HG02642 (cell line): Measurements from ENCODE around the gene COL18A1.
"Not testable (repeated sequence)": the region's sequence is repeated elsewhere in the genome, so short reads cannot be mapped to it uniquely, and the experiment has no call there.

ENCODE experiments used
- ATAC-seq: cut with Tn5 transposase; IDR thresholded peaks from one replicate; pipeline ENCODE4 v1.9.1; 2021; ENCODE audit warnings: mild to moderate bottlenecking; ENCODE audit not compliant: unreplicated experiment, poor library complexity

The COL18A1 gene

GRCh38 chr21:45497846-45498645 lies 93.1 kb downstream of the COL18A1 start:
- no peak for ATAC-seq

GRCh38 chr21:45498646-45499000 lies 93.7 kb downstream of the COL18A1 start:
- ATAC-seq = no peak

- ATAC-seq = no peak
Observed at GRCh38 chr21:45499201-45499750, 94.3 kb downstream of the COL18A1 start.

DNA sequence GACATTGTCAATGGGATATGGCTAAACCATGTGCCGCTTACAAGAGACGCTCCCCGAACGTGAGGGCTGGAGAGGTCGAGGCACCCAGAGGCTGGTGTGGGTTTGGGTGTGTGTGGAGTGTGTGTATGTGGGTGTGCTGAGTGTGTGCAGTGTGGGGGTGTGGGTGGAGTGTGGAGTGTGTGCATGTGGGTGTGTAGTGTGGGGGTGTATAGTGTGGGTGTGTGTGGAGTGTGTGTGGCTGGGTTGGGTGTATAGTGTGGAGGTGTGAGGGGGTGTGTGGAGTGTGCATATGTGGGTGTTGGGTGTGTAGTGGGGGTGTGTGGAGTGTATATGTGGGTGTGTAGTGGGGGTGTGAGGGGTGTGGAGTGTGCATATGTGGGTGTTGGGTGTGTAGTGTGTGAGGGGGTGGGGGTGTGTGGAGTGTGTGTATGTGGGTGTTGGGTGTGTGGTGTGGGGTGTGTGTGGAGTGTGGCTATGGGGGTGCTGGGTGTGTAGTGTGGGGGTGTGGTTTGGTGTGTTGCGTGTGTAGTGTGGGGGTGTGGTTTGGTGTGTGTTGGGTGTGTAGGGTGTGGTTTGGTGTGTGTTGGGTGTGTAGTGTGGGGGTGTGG lies 95.1 kb downstream of the COL18A1 start:
- ATAC-seq = no peak

DNA sequence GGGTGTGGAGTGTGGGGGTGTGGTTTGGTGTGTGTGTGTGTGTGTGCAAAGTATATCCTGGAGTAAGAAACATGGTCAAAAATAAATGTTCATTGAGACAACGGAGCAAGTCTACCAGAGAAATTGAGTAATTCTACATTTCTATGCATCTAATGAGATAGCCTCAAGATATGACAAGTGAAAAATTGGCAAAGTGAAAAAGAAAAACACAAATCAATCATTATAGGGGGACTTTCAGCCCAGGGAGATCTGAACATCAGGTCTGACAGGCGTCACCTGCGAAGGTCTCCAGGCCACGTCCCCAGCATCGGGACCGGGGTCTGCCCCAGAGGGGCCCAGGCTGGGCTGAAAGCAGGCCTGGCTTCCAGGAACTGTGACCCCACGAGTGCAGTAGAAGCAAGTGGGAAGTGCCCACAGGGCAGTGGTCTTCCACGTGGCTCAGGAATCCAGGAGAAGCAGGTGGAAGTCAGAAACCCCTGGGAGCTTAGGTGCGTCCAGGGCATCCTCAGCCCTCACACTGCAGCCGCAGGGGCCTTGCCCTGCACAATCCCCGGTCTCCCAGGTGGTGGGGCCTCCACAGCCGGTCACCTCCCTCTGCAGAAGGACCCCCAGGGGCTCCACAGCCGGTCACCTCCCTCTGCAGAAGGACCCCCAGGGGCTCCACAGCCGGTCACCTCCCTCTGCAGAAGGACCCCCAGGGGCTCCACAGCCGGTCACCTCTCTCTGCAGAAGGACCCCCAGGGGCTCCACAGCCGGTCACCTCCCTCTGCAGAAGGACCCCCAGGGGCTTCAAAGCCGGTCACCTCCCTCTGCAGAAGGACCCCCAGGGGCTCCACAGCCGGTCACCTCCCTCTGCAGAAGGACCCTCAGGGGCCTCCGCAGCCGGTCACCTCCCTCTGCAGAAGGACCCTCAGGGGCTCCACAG lies 96.4 kb downstream of the COL18A1 start:
- ATAC-seq = not testable (repeated sequence)

DNA sequence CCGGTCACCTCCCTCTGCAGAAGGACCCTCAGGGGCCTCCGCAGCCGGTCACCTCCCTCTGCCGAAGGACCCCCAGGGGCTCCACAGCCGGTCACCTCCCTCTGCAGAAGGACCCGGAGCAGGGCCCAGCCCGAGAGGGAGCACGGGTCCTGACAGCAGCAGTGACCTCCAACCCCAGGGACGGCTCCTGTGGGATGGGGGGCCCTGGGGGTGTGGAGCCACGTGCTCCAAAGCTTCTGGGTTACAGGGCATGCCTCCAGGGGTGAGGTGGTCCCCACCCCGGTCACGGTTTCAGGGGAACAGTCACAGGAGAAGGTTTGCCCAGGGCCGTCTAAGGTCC lies 97.0 kb downstream of the COL18A1 start:
- ATAC-seq = no peak

- ATAC-seq = no peak
Observed at GRCh38 chr21:45502600-45502999, 97.6 kb downstream of the COL18A1 start.

GRCh38 chr21:45503226-45503625 lies 98.3 kb downstream of the COL18A1 start:
- not testable (repeated sequence) for ATAC-seq

GRCh38 chr21:45504021-45504515 lies 99.1 kb downstream of the COL18A1 start:
- ATAC-seq = no peak

DNA sequence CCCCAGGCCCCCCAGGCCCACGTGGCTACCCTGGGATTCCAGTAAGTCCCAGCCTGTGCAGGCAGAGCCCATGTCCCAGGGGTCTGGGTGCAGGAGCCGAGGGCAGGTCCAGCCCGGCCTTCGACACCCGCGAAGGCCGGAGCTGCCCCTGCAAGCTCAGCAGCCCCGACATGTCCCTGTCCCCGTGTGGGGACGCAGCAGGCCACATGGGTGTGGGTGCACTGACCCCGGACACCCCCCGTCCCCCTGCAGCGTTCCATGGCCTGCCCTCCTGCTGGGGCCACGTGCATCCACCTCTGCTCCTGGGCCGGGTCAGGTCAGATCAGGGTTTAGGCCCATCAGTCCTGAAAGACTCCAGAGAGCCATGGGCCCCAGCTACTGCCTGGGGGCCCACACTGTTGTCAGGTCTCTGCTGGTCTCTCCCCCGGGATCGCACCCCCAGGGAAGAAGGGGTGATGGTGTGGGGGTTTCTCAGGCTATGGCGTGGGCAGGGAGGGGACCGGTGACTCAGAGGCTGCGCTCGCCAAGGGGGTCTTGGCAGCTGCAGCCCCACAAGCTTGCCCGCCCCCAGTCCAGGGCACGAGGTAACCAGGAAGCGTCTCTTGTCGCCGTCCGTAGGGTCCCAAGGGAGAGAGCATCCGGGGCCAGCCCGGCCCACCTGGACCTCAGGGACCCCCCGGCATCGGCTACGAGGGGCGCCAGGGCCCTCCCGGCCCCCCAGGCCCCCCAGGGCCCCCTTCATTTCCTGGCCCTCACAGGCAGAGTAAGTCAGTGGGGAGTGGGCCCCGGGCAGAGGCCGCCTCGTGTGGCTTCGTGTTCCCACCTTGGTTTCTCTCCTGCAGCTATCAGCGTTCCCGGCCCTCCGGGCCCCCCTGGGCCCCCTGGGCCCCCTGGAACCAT lies 99.8 kb downstream of the COL18A1 start:
- ATAC-seq = no peak

DNA sequence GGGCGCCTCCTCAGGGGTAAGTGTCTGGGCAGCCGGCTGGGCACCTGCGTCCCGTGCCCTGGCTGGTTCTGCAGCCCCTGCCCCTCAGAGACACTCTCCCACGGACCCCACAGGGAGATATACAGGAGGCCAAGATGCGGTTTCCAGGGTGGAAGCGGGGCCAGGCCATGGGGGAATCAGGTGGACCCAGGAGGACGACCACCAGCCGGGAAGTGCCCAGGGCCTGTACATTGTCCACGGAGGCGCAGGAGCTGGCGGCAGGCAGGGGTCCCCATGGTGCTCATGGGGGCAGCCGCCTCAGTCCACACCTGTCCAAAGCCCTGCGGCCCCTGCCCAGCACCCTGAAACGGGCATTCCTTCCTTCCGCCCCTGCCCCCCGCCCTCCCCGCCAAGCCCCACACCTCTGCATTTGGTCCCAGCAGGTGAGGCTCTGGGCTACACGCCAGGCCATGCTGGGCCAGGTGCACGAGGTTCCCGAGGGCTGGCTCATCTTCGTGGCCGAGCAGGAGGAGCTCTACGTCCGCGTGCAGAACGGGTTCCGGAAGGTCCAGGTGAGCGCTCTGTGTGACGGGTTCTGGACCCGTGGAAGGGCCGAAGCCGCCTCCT lies 100.6 kb downstream of the COL18A1 start:
- no peak for ATAC-seq

GRCh38 chr21:45506241-45506817 lies 101.4 kb downstream of the COL18A1 start:
- ATAC-seq = no peak

DNA sequence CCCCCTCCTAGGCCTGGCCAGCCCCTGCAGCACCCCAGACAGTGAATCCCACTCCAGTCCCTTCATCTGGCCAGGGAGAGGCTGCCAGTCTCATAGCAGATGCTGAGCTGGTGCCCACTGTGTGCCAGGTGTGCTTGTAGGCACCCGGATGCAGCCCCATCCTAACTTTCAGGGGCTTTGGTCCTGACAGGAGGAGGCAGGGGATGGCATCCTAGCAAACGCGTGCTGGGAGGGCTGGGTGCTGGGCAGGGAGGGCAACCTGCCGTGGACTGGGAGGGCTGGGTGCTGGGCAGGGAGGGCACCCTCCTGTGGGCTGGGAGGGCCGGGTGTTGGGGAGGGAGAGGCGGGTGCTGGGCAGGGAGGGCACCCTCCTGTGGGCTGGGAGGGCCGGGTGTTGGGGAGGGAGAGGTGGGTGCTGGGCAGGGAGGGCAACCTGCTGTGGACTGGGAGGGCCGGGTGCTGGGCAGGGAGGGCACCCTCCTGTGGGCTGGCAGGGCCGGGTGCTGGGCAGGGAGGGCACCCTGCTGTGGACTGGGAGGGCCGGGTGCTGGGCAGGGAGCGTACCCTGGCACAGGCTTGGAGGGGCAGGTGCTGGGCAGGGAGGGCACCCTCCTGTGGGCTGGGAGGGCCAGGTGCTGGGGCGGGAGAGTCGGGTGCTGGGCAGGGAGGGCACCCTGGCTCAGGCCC lies 102.0 kb downstream of the COL18A1 start:
- no peak for ATAC-seq

DNA sequence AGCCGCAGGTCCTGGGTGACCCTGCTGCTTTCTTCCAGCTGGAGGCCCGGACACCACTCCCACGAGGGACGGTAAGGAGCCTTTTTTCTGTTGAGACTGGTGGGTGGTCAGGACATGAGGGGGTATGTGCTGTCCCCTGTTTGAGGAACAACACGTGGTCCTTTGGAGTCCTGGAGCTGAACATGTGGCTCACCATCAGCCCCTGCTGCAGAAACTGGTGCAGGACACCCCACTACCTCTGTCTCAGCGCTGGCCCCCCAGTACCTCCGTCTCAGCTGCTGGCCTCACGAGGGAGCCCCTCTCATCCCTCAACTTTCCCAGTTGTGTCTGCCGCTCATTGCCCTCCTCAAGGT lies 102.5 kb downstream of the COL18A1 start:
- ATAC-seq = no peak

DNA sequence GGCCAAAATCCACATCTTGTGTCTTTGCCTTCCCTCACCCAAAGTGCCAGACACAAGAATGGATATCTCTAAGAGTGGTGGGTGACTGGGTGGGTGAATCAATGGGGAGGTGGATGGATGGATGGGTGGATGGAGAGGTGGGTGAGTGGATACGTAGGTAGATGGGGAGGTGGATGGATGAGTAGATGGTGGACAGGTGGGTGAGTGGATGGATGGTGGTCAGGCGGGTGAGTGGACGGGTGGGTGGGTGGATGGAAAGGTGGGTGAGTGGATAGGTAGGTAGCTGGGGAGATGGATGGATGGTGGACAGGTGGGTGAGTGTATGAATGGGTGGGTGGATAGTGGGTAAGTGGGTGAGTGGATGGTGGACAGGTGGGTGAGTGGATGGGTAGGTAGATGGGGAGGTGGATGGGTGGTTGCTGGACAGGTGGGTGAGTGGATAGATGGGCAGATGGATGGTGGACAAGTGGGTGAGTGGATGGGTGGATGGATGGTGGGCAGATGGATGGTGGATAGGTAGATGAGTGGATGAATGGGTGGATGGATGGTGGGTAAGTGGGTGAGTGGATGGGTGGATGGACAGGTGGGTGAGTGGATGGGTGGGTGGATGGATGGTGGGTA lies 103.0 kb downstream of the COL18A1 start:
- no peak for ATAC-seq

GRCh38 chr21:45508607-45509565 lies 103.9 kb downstream of the COL18A1 start:
- ATAC-seq = no peak
